GM18868 (cell line): ENCODE data around the gene GATA3.

Experiments used
- ATAC-seq: cut with Tn5 transposase; IDR thresholded peaks from one replicate; pipeline ENCODE4 v1.9.1; 2021; ENCODE audit warnings: mild to moderate bottlenecking, moderate library complexity; ENCODE audit not compliant: unreplicated experiment

Gene GATA3

GRCh38 chr10:8037941-8038894, 16.3 kb upstream of the GATA3 start:
- ATAC-seq = no peak

DNA sequence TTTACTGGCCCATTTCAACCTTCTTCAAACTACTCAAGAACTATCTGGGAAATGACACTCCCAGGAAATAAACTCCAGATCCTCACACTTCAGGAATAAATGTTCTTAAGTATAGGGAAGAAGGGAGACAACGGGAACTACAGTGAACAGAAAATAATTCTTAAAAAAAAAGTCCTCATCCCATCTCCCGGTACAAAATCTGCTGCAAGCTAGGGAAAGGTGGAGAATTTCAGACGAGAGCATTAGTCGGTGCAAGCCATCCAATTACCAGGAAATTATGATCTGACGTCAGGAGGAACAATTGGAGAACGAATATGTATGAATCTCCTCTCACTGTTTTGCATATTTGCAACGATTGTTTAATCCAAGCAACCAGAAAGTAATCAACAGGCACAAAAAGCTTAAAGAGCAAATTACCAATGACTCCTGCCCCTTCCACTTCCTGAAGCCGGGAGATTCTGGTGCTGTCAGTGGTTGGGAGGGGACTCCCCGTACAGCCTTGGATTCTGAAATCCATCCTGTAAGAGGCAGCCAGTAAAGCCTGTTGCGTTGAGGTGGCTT, 15.1 kb upstream of the GATA3 start:
- ATAC-seq = no peak

GRCh38 chr10:8040651-8041050, 13.8 kb upstream of the GATA3 start:
- no peak for ATAC-seq

- ATAC-seq = no peak
Observed at GRCh38 chr10:8041284-8041991, 13.1 kb upstream of the GATA3 start.

- peak; percentile 26 for ATAC-seq
Observed at GRCh38 chr10:8041992-8042720, 12.3 kb upstream of the GATA3 start.

DNA sequence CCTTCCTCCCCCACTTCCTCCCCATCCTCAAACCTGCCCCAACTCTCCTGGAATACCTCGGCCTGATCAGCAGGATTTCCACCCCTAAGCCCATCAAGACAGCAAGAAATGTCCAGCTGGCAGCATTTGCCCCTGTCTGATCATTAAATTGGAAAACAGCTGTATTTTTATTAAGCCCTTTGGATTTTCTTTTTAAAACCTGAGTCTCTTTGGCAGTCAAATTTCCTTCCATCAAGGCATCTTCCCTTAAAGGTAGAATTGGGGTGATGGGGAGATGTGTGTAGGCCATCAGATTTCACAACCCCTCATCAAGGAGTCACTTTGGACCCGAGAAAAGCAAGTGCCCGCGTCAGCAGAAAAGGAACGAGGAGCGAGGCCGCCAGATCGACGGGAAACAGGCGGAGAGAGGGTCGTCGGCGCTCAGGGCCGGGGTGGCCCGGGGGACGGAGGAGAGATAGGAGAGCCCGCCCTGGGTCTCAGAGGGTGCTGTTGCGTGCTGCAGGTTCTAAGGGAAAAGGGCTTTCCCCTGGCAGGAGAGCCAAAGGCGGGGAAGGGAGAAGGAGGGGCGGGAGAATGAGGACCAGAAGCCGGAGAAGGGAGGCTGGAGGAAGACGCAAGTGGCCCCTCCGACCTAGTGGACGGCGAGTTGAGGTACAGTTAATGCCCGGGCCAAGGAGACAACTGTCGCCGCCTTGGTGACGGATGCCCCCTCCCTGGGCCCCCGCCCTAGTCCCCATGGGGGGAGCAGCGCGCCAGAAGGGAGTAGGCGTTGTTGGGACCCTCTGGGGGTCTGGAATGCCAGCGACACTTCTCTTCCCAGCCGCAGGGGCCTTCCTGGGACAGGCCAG, 11.5 kb upstream of the GATA3 start:
- ATAC-seq = no peak

- peak; percentile 27 for ATAC-seq
Observed at GRCh38 chr10:8043569-8044306, 10.8 kb upstream of the GATA3 start.

DNA sequence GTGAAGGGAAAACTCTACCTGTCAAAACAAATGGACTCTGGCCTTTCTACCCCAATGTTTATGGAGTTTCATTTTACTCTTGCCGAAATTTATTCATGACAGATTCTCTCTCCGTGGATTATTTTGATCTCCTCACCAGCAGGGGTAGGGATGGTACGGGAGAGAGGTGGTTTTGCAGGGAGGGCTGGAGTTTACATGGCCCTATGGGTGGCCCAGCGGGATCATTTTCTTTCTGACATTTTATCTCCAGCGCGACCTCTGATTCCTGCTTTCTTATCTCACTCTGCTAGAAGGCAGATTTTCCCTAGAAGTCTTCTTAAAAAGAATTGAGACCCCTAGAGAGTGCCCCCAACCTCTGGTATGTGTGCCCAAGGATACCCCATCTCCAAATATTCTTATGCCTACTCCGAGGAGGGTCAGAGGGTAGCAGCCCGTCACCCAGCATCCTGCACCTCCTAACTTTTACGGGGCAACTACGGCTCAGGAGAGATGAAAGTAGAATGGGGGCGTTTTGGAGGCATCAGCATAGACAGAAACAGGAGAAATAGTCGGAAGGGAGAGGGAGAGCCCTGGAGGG, 10.1 kb upstream of the GATA3 start:
- no peak for ATAC-seq

GRCh38 chr10:8044908-8045725, 9.4 kb upstream of the GATA3 start:
- ATAC-seq = peak; percentile 24

DNA sequence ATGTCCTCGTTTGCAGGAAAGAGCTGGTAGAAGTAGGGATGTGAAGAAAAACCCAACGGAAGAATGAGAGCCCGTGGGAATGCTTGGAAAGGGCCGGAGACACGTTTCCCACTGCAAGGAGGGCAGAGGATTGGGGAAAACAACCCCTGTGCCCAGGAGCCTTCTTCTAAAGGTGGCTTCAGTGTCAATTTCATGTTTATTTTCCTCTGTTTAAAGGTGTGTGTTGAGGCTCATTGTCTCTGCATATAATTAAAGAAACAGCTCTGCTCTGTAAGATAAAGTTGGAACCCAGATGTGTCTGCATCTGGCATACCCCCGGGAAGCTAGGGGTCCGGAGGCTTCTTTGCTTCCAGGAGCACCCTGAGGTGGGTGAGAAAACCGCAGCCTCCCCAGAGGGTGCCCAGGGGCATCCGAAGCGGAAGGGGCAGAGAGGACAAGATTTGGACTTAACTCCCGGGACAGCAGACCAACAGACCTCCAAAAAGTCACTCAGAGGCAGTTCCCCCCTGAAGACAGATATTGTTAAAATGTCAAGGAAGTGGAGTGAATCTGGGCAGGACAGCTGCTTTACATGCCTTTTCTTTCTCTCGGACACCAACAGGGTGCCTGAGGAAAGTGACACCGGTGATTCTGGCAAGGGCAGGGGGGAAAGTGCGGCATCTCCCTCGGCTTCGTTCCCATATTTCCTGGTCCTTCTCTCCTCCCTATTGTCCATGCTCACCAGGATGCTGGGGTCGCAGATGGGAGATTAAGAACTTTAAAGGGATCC, 8.6 kb upstream of the GATA3 start:
- no peak for ATAC-seq

- ATAC-seq = peak; percentile 2
Observed at GRCh38 chr10:8047452-8048280, 6.8 kb upstream of the GATA3 start.

- ATAC-seq = peak; percentile 25
Observed at GRCh38 chr10:8048281-8049008, 6.0 kb upstream of the GATA3 start.

DNA sequence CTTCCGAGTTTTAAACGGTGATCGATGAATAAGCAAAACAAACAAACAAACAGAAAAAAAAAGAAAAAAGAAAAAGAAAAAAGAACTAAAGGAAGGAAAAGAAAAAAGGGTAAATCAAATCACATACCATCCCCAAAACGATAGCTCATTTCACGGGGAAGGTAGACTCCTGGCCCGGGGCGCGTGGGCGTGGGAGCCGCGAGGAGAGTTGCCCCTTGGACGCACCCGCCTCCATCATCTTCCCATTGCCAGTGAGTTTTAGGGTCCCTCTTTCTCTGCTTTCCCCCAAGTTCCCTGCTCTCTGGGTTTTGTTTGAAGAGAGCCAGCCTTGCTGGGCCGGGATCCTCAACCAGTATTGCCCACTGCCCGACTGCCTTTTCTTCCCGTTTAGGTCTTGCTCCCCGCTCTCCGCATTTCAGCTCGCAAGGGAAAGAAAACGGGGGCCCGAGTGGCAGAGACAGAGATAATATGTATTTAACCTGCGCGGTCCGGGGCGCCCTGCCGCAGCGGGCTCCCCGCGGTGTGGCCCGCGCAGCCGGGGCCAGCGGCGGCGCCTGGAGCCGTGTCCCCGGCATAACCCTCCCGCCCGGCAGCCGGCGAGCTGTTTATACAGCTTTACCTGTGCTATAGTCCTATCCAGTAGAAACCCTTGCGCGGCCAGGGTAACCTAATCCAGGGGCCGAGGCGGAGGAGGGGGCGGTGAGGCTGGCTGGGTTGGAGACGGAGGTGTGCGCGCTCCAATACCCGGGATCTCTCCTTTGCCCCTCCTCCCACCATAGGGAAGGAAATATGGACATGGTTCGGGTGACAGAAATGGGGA, 5.2 kb upstream of the GATA3 start:
- no peak for ATAC-seq

DNA sequence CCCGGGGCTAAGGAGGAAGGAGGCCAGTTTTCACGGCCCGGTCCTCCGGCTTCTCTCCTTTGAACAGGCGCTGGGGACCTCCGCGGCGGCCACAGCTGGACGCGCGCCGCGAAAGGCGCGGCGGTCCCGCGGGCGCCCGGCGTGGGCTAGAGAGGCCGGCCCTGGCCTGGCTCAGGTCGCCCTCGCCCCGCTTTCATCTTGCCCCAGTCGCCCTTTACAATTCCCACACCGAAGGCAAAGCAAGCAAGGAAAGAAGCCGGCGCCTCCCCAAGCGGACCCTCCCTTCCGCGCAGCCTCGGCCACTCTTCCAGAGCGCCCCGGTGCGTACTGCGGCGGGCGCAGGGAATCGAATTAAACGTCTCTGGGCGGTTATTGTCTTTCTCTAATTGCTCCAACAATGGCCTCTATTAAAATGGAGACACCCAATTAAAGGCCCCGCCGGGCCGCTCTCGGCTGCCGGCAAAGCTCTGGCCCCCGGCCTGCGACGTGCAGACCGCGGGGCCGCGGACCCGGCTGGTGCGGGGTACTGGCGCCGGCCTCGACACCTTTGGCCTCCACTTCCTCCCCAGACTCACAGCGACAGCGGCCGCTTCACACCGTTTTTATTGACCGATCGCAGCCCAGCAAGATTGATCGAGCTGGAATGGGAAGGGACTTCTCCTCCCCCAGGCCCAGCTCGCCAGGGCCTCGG, 4.5 kb upstream of the GATA3 start:
- ATAC-seq = no peak
